Effector CD8-positive, alpha-beta T cell (primary cell): ENCODE data around the gene SYK.
"Not testable (repeated sequence)": the region's sequence is repeated elsewhere in the genome, so short reads cannot be mapped to it uniquely, and the experiment has no call there.

Experiments used
- DNase-seq: peaks from one replicate; lab custom pipeline; 2025; lab: John Stamatoyannopoulos, UW

Gene SYK

GRCh38 chr9:90880669-90881068 lies 79.0 kb downstream of the SYK start:
- no peak for DNase-seq

- DNase-seq: no peak
These were observed 80.0 kb downstream of the SYK start for GRCh38 chr9:90881648-90882047.

GRCh38 chr9:90882991-90883600 lies 81.5 kb downstream of the SYK start:
- DNase-seq: no peak

GRCh38 chr9:90883661-90884060 lies 82.0 kb downstream of the SYK start:
- DNase-seq: no peak

GRCh38 chr9:90884178-90884577 lies 82.6 kb downstream of the SYK start:
- DNase-seq: no peak

- not testable (repeated sequence) for DNase-seq
These were observed 85.2 kb downstream of the SYK start for GRCh38 chr9:90886868-90887267.

- no peak for DNase-seq
These were observed 87.3 kb downstream of the SYK start for GRCh38 chr9:90888941-90889340.

GRCh38 chr9:90890146-90890810 lies 88.7 kb downstream of the SYK start:
- DNase-seq: no peak

- no peak for DNase-seq
These were observed 89.9 kb downstream of the SYK start for GRCh38 chr9:90891308-90892040.

GRCh38 chr9:90892918-90893317 lies 91.3 kb downstream of the SYK start:
- DNase-seq: no peak

- no peak for DNase-seq
These were observed 92.1 kb downstream of the SYK start for GRCh38 chr9:90893706-90894105.

- DNase-seq: no peak
These were observed 93.5 kb downstream of the SYK start for GRCh38 chr9:90894986-90895687.

GRCh38 chr9:90895786-90896185 lies 94.2 kb downstream of the SYK start:
- no peak for DNase-seq

GRCh38 chr9:90896231-90896630 lies 94.6 kb downstream of the SYK start:
- DNase-seq: no peak

GRCh38 chr9:90898228-90898627 lies 96.6 kb downstream of the SYK start:
- DNase-seq: no peak

- DNase-seq: no peak
These were observed 97.7 kb downstream of the SYK start for GRCh38 chr9:90899287-90899686.

GRCh38 chr9:90900130-90900529 lies 98.5 kb downstream of the SYK start:
- DNase-seq: no peak

- no peak for DNase-seq
These were observed 100.3 kb downstream of the SYK start for GRCh38 chr9:90901933-90902332.

GRCh38 chr9:90903766-90904424 lies 102.3 kb downstream of the SYK start:
- DNase-seq: no peak

GRCh38 chr9:90904706-90905478 lies 103.3 kb downstream of the SYK start:
- no peak for DNase-seq

- DNase-seq: no peak
These were observed 104.2 kb downstream of the SYK start for GRCh38 chr9:90905822-90906221.
